B cell (primary cell): ENCODE measurements around the gene FRZB.

Experiments used
- CTCF ChIP-seq: fragments of 200-600 bp; IDR thresholded peaks from one replicate; pipeline ENCODE4 v1.8.0; 2022; ENCODE audit warnings: antibody characterized with exemption, mild to moderate bottlenecking
- EZH2 ChIP-seq: IDR thresholded peaks from 2 replicates; pipeline ENCODE4 v1.6.1; 2012; ENCODE audit warnings: borderline replicate concordance, low read depth, mild to moderate bottlenecking, moderate library complexity, low read length; ENCODE audit not compliant: insufficient read depth, poor library complexity, severe bottlenecking

GRCh38 chr2:182821182-182821581 is 45.3 kb downstream of the FRZB start:
- TF ChIP-seq CTCF: no peak
- no peak for TF ChIP-seq EZH2
